ENCODE results near the gene SDK2.

SDK2 gene

DNA sequence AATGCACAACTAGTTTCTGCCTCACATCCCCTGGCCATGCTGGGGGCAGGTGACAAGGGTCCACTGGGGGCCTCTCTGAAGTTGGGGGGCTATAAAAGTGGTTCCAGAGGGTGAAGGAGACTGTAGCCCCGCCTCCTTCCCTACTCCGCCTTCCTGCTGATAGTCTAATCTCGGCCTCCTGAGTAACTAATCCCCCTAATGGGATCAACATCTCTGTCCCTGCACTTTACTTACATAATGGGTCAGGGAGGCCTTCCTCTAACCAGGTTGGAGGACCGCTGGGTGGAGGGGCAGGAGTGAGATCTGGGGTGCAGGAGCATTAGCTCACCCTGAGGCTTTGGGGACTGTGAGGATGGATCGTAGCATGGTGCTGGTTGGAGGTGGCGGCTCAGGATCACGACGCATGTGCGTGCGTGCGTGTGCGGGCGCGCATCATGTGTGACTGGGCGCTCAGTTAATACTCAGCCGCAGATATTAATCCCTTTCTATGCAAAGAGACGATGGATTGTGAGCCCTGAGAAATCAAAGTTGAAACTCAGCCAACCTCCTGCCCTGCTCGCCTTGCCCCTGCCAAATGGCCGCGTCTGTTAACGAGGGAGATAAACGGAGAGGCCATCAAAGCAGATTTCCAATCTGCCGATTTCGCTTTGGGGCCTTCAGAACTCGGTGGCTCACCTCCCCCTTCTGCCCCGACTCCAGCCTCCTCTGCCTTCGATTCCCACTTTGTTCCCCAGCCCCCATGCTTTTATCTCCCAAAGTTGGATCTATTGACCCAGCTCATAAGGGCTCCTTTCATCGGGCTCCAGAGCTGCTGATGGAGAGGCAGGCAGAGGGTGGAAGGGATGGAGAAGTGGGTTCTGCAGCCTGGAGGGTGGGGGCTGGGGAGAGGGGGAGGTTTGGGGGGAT is 107.3 kb downstream of the SDK2 start:
- TF ChIP-seq EZH2 (optimal IDR thresholded peaks at IDR 0.05; ENCODE audit: low read depth, low read length) (no peak), EZH2phosphoT487 (IDR thresholded peaks at IDR 0.05; ENCODE audit: low read length) (no peak)
- TF ChIP-seq, protein P1, sequence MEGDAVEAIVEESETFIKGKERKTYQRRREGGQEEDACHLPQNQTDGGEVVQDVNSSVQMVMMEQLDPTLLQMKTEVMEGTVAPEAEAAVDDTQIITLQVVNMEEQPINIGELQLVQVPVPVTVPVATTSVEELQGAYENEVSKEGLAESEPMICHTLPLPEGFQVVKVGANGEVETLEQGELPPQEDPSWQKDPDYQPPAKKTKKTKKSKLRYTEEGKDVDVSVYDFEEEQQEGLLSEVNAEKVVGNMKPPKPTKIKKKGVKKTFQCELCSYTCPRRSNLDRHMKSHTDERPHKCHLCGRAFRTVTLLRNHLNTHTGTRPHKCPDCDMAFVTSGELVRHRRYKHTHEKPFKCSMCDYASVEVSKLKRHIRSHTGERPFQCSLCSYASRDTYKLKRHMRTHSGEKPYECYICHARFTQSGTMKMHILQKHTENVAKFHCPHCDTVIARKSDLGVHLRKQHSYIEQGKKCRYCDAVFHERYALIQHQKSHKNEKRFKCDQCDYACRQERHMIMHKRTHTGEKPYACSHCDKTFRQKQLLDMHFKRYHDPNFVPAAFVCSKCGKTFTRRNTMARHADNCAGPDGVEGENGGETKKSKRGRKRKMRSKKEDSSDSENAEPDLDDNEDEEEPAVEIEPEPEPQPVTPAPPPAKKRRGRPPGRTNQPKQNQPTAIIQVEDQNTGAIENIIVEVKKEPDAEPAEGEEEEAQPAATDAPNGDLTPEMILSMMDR (IDR thresholded peaks at IDR 0.05; ENCODE audit: low read length): no peak
- H3K9ac ChIP-seq (ENCODE audit: low read length): no peak overlapping the region
- no peaks in the 10 kb centered on the region for H3K36me3 ChIP-seq (replicated peaks; ENCODE audit: insufficient read depth, low read length)
- no peaks in the 10 kb centered on the region for H3K4me1 ChIP-seq (ENCODE audit: low read length)
- no peak overlapping the region for H3K27ac ChIP-seq (ENCODE audit: low read length)
- H3K9me3 ChIP-seq (replicated peaks; ENCODE audit: insufficient read depth, low read length): no peaks in the 10 kb centered on the region
- H4K20me1 ChIP-seq (ENCODE audit: insufficient read depth, low read length): no peaks in the 10 kb centered on the region
- H3K27me3 ChIP-seq (replicated peaks; ENCODE audit: insufficient read depth, low read length): peaks cover 90% of the 10 kb centered on the region
- H3K79me2 ChIP-seq (ENCODE audit: low read length): no peaks in the 10 kb centered on the region
- no peak overlapping the region for H2AFZ ChIP-seq (ENCODE audit: low read length)
- H3F3A ChIP-seq (ENCODE audit: insufficient read depth, low read length): no peaks in the 10 kb centered on the region
- H3K9me2 ChIP-seq (replicated peaks; ENCODE audit: insufficient read depth, low read length): no peaks in the 10 kb centered on the region
- DNase-seq: no peak
- no peak overlapping the region for H3K4me3 ChIP-seq (ENCODE audit: low read length)
- no peak overlapping the region for H3K4me2 ChIP-seq (ENCODE audit: low read depth, low read length)

DNA sequence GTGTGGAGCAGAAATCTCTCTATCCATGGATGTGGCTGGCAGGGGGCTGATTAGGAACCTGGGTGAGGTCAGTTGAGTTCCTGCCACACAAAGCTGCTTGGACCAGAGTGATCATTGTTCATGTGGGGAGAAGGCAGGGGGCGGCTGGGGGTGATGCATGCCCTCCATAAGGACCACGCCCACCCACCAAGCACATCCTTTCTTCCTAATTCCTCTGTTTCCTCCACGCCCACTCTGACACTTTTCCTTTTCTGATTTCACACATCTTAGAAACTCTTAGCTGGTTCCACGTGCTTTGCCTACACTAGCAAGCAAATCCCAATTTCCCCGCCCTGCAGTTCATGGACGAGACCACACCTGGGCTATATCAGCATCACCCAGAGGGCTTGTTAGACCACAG is 108.5 kb downstream of the SDK2 start:
- no peak overlapping the region for H3K4me2 ChIP-seq (ENCODE audit: low read depth, low read length)
- H3K9me2 ChIP-seq (replicated peaks; ENCODE audit: insufficient read depth, low read length): no peaks in the 10 kb centered on the region
- H3F3A ChIP-seq (ENCODE audit: insufficient read depth, low read length): no peaks in the 10 kb centered on the region
- H3K9ac ChIP-seq (ENCODE audit: low read length): no peak overlapping the region
- no peak for TF ChIP-seq EZH2 (optimal IDR thresholded peaks at IDR 0.05; ENCODE audit: low read depth, low read length)
- TF ChIP-seq, protein P1 (IDR thresholded peaks at IDR 0.05; ENCODE audit: low read length): no peak
- no peak for TF ChIP-seq EZH2phosphoT487 (IDR thresholded peaks at IDR 0.05; ENCODE audit: low read length)
- no peak overlapping the region for H2AFZ ChIP-seq (ENCODE audit: low read length)
- H3K27me3 ChIP-seq (replicated peaks; ENCODE audit: insufficient read depth, low read length): peaks cover 88% of the 10 kb centered on the region
- H3K4me1 ChIP-seq (ENCODE audit: low read length): no peaks in the 10 kb centered on the region
- no peak overlapping the region for H3K4me3 ChIP-seq (ENCODE audit: low read length)
- no peaks in the 10 kb centered on the region for H3K9me3 ChIP-seq (replicated peaks; ENCODE audit: insufficient read depth, low read length)
- no peaks in the 10 kb centered on the region for H4K20me1 ChIP-seq (ENCODE audit: insufficient read depth, low read length)
- DNase-seq: no peak
- H3K27ac ChIP-seq (ENCODE audit: low read length): no peak overlapping the region
- H3K36me3 ChIP-seq (replicated peaks; ENCODE audit: insufficient read depth, low read length): no peaks in the 10 kb centered on the region
- H3K79me2 ChIP-seq (ENCODE audit: low read length): no peaks in the 10 kb centered on the region

DNA sequence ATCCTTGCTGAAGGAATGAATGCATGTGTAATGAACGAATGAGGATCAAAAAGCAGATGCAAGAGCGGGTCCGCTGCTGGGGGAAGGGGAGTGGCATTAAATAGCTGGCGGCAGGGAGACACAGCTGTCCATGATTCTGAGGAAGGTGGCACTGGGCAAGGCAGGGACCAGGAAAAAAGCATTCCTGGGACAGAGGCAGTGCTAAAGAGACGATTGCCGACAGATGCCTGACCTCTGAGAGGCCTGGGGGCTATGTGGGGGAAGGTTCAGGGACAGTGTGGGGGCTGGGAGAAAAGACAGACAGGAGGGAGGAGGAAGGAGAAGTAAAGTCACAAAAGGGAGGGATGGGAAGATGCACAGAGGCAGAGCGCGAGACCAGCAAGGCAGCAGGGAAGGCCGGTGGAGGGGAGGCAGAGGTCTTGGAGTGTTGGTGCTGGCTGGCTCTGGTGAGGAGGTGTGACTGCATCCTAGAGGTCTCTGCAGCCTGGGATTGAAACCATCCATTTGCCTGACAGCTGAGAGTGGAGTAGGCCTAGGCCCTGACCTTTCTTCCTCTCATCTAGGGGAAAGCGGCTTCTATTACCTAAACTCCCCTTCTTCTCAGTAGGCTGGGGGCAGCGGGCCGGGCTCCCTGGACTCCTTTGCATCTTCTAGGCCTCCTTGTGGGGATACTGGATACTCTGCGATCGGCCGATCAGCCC is 109.9 kb downstream of the SDK2 start:
- no peak overlapping the region for H3K4me3 ChIP-seq (ENCODE audit: low read length)
- H3K9me2 ChIP-seq (replicated peaks; ENCODE audit: insufficient read depth, low read length): no peaks in the 10 kb centered on the region
- TF ChIP-seq, protein P1 (IDR thresholded peaks at IDR 0.05; ENCODE audit: low read length): no peak
- no peak for TF ChIP-seq EZH2 (optimal IDR thresholded peaks at IDR 0.05; ENCODE audit: low read depth, low read length)
- TF ChIP-seq EZH2phosphoT487 (IDR thresholded peaks at IDR 0.05; ENCODE audit: low read length): no peak
- H3K27me3 ChIP-seq (replicated peaks; ENCODE audit: insufficient read depth, low read length): peaks cover 87% of the 10 kb centered on the region
- H3K4me1 ChIP-seq (ENCODE audit: low read length): no peaks in the 10 kb centered on the region
- H3F3A ChIP-seq (ENCODE audit: insufficient read depth, low read length): no peaks in the 10 kb centered on the region
- H3K79me2 ChIP-seq (ENCODE audit: low read length): no peaks in the 10 kb centered on the region
- no peaks in the 10 kb centered on the region for H3K9me3 ChIP-seq (replicated peaks; ENCODE audit: insufficient read depth, low read length)
- no peaks in the 10 kb centered on the region for H4K20me1 ChIP-seq (ENCODE audit: insufficient read depth, low read length)
- no peak overlapping the region for H3K4me2 ChIP-seq (ENCODE audit: low read depth, low read length)
- no peak overlapping the region for H3K9ac ChIP-seq (ENCODE audit: low read length)
- no peak overlapping the region for H3K27ac ChIP-seq (ENCODE audit: low read length)
- no peaks in the 10 kb centered on the region for H3K36me3 ChIP-seq (replicated peaks; ENCODE audit: insufficient read depth, low read length)
- DNase-seq: no peak
- no peak overlapping the region for H2AFZ ChIP-seq (ENCODE audit: low read length)

Measured in MM.1S (cell line).